Measurements from ENCODE around the gene UBE2H.

The UBE2H gene

DNA sequence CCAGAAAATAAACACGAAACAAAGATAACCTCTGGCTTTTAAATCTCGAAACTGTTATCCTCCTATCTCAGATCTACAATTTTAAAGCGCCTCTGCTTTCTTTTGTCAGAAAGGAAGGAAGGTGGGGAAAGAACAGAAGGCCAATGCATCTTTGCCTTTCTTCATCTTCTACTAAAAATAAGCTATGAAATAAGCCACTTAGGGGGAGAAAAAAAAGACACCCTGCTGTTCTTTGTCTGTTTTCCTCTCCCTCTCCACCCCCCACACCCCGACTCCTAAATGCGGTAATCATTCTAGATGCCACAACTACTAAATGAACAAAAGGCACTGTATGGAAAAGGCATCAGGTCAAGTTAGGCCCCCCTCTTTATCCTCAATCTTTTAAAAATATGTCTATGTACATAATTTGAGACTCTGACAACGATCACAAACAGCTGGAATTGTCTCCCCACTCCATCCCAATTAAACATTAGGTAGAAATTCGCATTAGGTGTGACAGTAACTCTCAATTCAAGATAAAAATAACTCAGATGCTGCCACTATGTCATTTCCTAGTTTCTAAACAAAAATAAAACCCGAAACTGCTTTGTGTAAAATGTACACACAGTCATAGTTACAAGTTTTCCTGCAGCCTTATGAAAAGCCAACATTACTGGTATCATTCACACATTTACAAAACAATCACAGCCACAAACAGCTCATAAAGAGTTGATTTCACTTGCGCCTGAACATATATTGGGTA lies 2.4 kb downstream of the UBE2H start:
- DNase-seq (ENCODE audit: low read depth), result no peak

DNA sequence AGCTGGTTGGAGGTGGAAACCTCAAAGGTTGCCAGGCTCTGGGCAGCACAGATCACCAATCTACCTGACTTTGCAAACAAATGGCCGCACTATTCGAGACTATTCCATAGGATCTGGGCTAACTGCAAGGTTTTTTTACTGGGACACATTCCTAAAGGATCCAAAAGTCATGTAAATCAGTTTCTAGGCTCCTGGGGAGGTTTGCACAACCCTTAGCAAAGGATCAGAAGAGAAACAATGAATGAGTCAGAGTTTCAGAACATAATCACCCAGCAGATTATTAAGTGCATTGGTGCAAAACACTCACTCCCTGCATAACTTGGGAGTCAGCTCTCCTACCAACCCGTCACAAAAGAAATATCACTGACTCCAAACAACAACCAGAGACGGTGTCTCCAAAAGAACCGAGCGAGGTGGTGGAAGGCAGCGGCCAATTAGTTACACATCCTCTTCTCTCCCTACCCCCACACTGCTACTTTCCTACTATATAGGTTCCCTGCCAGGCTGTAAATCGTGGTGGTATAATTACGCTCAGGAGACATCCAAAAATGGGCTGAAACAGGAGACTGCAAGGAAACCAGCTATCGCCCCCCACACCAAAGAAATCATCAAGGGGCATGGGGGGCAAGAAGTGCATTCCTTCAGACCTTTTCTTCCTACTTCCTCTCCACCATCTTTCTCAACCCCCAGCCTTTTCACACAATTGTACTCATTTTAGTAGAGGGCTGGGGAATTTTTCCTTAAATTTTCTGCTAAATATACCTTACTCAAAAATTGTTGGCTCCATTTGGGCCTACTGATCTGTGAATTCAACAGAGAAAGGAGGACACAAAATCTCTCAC lies 3.2 kb downstream of the UBE2H start:
- peak; percentile 62 for DNase-seq (ENCODE audit: low read depth)

DNA sequence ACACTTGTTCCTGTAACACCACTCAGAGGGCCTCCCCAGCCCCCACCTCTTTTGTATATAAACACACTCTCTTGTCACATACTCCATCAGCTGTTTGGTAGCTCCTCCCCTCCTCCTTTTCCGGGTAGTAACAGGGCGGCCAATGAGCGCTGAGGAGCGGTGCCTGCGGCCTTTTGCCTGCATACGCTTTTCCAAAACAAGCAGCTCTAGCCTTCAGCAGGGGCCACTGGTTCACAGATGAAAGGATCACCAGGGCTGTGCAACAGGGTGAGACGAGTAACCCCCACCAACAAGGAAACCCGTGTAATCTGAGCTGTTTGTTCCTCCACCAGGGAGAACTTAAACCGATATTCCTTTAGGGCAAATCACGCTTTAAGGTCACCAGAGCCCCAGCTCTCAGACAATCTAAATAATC lies 3.9 kb downstream of the UBE2H start:
- DNase-seq (ENCODE audit: low read depth), result peak; percentile 79

DNA sequence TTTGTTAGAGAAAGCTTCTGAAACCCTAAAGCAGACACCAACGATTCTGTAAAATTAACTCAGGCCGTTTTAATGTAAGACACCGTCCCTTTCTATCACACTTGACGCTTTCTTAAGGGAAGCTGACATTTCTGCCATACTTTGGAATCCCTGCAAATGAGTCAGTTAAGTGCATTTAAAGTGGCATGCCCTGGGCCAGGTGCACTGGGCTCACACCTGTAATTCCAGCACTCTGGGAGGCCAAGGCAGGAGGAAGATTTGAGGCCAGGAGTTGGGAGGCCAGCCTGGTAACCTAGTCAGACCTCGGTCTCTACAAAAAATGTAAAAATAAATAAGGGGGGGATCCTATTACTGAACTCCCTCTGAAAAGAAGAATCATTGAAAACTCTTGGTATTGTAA lies 4.4 kb downstream of the UBE2H start:
- no peak for DNase-seq (ENCODE audit: low read depth)

DNA sequence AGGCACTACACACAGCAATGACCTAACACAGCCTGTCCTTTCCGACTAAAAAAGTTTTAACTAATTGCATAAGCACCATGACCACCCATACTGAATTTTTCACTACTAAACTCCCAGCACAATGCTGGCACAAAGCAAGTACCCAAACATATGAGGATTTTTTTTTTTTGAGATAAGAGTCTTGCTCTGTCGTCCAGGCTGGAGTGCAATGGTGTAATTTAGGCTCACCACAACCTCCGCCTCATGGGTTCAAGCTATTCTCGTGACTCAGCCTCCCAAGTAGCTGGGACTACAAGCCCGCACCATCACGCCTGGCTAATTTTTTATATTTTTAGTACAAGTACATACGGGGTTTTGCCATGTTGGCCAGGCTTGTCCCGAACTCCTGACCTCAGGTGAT lies 5.1 kb downstream of the UBE2H start:
- DNase-seq (ENCODE audit: low read depth), result no peak

DNA sequence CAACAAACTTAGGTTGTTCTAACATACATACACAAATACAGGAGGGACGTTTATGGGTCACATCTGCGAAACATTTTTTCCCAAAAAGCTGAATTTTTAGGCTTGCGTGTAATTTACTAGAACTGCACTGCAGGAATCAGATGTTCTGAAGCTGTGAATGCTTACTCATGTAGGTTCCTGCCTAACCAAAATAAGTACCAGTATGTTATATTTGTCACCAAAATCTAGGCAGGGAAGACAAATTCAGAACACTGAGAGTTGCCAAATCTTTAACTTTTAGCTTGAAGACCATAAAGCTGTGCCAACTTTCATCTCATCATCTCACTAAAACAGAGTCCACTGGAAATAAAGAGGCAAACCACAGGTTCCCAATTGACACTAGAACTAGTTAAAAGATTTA lies 5.7 kb downstream of the UBE2H start:
- DNase-seq (ENCODE audit: low read depth), result no peak

DNA sequence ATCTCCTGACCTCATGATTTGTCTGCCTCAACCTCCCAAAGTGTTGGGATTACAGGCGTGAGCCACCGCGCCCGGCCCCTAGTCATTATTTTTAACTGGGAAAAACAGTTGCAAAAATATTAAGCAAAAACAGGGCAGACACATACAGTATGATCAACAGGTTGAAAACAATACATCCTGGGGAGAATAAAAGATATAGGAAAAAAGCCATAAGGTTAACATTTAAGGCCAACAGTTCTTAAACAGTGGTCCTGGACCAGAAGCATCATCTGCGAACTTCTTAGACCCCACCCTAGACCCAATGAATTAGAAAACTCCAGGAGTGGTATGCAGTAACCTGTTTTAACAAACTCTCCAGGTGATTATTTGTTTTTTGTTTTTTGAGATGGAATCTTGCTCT lies 6.5 kb downstream of the UBE2H start:
- DNase-seq (ENCODE audit: low read depth), result no peak

DNA sequence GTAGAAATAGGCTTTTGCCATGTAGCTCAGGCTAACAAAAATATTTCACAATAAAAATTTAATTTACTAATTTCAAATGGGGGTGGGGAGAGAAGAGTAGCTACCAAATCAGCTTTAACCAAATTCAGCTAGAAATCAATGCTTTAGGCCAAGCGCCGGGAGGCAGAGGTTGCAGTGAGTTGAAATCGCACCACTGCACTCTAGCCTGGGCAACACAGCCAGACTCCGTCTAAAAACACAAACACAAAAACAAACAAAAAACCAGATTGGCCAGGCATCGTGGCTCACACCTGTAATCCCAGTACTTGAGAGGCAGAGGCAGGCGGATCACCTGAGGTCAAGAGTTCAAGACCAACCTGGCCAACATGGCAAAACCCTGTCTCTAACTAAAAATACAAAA lies 9.4 kb downstream of the UBE2H start:
- no peak for DNase-seq (ENCODE audit: low read depth)

DNA sequence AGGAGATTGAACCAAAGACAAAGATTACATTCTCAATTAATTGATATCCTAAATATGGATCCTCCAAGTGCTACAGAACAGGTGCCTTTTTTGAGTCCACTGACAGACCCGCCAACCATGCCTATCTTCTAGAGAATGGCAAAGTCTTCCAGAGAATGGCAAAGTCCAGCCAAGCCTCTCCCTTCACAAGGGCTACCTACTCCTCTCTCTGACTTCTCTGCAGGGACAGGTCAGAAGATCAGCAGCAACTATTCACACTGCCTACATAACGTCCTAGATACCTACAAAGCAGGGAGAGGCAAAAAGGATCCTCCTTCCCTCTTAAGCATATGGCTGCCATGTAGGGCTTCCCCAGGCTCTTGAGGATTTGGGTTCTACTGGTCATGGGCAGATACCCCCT lies 12.4 kb downstream of the UBE2H start:
- DNase-seq (ENCODE audit: low read depth), result no peak

DNA sequence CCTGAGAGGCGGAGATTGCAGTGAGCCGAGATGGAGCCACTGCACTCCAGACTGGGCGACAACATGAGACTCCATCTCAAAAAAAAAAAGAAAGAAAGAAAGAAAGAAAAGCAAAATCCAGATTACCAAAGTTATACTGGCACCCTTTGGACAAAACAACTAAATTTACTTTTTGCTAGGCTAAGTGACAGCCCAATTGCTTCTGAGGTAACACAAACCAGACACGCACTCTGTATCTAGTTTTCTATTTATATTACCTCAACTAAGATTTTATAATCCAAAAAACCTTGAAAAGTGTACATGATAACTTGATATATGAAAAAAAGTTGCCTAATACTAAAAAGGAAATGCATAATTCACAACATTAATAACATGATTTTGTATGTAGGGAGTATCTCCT lies 12.9 kb downstream of the UBE2H start:
- no peak for DNase-seq (ENCODE audit: low read depth)

DNA sequence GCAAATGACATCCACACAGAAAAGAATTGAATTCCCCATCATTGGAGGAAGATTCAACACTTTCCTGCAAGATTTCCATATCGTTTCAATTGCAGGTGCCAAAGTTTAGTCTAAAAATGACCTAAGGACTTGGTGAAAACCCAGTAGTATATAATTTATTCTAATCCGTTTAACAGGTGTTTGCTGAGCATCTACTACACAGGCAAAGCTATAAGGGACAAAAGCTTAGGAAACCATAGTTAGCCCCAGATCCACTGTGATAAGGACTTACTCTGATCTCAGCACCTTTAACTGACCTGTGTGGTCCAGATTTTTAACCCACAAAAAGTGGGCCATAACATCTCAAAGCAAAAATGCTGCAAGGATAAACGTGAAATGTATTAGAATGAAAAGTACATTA lies 19.1 kb downstream of the UBE2H start:
- DNase-seq (ENCODE audit: low read depth), result no peak

DNA sequence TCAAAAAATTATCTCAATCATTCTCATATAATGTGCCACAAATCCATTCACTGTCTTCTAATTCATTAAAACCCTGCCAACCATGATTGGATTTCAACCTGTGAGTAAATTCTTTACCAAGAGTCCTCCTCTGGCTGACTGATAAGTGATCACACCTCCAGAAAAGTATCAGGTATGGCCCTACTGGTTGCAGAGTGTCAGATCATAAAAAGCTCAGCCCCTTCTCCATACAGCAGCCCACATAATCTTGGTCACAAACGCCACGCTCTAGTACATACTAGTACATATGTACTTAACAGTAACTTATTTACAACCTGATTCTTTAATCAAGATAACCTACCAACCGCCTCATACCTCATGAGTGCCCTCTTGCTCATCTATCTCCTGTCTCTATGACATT lies 26.1 kb downstream of the UBE2H start:
- DNase-seq (ENCODE audit: low read depth), result no peak

DNA sequence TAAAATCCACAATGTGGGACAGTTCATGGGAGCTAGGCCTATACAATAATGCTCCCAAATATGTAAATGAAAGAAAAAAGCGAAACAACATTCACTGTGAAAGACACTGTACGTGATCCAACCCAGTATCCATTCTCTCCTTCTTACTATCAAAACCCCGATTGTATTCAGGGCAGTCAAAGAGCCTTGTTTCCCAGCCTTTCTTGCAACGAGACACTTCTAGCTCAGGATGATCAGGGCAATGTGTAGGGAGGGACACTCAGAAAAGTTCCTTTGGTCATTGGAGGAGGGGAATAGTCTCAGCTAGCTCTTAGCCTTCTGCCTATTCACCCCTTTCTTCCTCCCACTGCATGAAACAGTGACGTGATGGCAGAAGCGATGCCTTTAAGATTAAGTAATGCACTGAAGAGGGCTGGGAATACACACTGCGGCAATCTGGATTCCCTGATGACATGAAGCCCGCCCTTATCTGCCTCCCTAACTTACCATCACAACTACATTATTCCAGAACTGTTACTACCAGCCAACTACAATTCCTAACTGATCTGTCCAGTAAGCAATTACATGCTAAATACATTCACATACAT lies 27.3 kb downstream of the UBE2H start:
- peak; percentile 41 for DNase-seq (ENCODE audit: low read depth)

DNA sequence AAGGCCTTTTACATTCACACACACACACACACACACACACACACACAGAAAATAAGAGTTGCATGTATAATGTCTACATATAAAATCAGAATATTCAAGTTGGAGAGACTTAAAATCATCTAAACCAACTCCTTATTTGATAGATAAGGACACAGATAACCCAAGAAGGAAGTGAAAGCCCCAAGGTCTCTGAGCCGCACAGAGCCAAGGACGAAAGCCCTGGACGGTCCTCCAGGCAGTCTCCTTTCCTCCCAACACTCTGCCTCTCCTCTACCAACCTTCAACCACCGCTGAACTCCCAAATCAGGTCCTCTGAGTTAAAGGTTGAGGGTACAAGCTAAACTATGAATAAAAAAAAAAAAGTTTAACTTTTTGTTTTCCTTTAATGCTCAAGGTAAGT lies 28.2 kb downstream of the UBE2H start:
- no peak for DNase-seq (ENCODE audit: low read depth)

DNA sequence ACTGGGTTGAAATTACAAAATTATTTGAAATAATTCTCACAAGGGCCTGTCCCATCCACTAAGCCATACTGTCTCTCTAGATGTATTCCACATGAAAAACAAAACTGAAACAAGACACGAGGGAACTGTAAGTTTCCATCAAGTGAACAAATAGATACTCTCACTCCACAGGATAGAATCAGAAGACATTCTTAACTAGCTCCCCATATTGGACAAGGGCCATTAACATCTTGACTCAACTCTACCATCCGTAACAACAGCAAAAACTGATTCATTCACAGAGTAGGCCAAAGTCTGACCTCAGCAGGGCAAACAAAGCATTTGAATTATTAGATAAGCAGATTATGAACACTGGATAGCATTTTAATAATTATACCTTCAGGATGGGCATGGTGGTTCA lies 29.1 kb downstream of the UBE2H start:
- peak; percentile 78 for DNase-seq (ENCODE audit: low read depth)

DNA sequence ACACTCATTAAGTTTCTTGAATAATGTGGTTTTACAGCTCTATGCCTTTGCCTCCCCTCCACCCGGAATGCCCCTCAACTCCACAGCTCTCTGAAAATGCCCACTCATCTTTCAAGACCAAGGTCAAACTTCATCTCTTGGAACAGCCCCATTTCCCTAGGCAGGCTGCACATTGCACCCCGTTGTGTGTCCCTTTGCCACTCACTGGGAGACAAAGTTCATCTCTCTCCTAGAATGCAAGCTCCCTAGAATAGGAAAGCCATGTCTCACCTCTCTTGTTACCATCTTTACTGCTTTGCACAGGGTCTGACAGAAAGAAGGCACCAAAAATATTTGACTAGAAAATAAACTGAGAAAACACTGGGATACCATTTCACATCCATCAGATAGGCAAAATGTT lies 33.3 kb downstream of the UBE2H start:
- DNase-seq (ENCODE audit: low read depth), result no peak

DNA sequence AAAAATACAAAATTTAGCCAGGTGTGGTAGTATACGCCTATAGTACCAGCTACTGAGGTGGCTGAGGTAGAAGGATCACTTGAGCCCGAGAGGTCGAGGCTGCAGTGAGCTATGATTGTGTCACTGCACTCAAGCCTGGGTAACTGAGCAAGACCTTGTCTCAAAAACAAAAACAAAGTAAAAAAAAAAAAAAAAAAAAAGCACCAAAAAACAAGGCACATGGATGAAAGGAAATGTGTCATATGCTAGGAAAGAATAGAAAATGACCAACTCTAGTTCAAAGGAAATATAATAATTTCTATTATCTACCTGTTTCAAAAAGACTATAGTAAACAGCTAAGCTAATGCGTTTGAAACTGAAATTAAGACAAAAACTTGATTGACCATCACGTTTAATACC lies 33.8 kb downstream of the UBE2H start:
- no peak for DNase-seq (ENCODE audit: low read depth)

DNA sequence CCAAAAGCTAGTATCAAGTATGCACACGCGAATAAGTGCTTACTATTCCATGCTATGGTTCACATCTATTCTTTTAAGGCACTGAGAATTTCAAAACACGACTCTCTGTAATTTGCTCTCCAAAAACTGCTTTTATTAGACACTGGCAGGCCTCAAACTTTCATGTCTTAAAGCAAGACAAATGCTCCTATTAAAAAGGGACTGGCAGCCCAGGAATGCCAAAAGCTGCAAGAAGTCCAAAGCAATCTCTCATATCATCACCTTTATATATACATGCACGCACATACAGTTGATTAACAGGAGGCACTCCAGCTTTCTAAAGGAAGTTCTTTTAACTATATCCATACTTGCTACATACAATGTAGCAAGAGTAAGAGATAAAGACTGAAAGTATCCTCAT lies 34.8 kb downstream of the UBE2H start:
- DNase-seq (ENCODE audit: low read depth), result no peak

DNA sequence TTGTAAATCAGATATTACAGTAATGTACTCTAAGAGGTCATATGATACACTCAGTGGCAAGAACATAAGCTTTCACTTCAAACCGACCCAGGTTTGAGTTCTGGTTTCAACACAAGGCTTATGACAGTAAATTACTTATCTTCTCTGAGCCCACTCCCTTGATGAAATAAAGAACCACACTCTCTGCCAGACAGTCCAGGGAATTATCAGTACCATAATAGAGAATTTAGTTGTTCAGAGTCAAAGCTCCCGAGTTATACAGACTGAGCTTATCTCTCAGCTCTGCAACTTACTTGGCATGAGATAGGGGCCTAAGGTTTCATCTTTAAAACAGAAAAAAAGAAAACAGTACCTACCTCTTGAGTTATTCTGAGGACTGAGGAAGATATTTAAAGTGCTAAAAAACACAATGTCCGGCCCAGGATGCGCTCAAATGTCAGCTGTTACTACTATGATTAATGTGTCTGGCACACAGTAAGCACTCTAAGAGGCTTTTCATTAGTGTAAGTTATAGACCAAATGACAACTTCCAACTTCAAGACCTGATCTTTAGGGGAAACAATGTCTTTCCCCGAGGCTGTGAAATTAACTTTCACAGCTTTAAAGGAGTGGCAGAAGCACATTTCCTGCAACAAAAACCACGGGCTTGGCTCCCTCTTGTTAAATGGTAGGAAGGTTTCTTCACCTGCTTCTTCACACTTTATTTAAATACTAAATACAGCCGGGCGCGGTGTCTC lies 38.1 kb downstream of the UBE2H start:
- no peak for DNase-seq (ENCODE audit: low read depth)

DNA sequence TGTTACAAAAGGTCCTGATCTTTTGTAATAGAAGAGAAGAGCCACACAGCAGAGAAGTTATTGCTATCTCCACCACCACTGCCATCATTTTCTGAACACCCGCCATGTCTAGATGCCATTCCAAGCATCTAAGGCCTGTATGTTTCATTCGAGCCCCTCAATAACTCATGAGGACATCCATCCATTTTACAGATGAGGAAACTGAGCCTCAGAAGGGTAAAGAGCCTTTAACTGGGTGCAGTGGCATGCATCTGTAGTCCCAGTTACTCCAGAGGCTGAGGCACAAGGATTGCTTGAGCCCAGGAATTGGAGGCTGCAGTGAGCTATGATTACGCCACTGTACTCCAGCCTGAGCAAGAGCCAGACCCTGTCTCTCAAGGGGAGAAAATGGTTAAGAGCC lies 39.3 kb downstream of the UBE2H start:
- no peak for DNase-seq (ENCODE audit: low read depth)

DNA sequence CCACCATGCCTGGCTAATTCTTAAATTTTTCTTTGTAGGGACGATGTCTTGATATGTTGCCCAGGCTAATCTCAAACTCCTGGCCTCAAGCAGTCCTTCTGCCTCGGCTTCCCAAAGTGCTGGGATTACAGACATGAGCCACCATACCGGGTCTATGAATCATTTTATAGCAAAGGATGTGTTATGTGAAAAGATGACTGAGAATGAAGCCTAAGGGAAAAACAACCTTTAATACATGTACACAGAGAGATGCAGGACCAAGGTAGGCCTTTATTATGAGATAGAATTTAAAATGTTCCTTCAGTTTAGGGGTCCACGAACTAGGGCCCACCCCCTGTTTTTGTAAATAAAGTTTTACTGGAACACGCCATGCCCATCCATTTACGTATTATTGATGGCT lies 41.0 kb downstream of the UBE2H start:
- no peak for DNase-seq (ENCODE audit: low read depth)

DNA sequence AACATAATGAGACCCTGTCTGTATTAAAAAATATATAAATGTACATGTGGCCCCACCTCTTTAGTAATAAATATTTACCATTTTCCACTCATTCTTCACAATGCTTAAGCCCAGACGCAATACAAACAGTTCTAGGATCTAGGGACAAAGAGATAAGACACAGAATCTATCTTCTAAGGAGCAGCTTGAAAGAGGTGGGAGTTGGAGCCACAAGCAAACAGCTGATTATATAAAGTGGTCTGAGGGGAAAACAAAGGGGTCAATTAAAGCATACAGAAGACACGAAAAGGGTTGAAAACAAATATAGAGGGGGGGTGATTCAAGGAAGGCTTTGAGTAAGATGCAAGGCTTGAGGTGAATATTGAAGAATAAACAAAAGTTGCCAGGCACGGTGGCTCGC lies 43.1 kb downstream of the UBE2H start:
- DNase-seq (ENCODE audit: low read depth), result no peak

DNA sequence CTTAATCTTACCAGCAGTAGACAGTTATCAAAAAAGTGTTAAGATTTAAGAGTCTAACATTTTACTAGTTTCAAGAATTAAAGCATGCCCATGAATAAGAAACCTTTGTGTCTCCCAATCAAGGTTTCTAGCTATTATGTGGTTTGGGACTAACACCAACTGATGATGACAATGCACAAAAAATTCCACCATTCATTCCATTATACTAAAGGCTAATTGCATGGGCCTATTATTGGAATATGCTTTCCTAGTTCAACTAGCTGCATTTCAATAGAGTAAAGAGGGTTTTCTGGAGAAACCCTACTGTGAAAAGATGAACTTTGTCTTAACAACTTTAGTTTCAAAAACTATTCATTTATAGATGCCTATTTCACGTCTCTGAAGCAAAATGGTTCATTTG lies 44.6 kb downstream of the UBE2H start:
- no peak for DNase-seq (ENCODE audit: low read depth)
